Caco-2 (cell line): ENCODE data around the gene KDM4E. TPM values are rescaled to one million over a fixed set of nuclear protein-coding genes. Genes with fewer than 3 reads are reported as not detected.

Experiments used
- BruUV-seq: library from RNA; stranded (reverse); fragments of 400-500 nt; replicated peaks from 2 replicates; lab custom pipeline; 2021; lab: Mats Ljungman, UMichigan
- CTCF ChIA-PET: fragments of 300-600 bp; sonication (Branson Sonifier 250); formaldehyde crosslinking; loops from one replicate; lab custom pipeline; 2022; ENCODE audit warnings: antibody characterized with exemption; lab: Charles Lee
- POLR2A ChIA-PET: fragments of 300-600 bp; sonication (Branson Sonifier 250); formaldehyde crosslinking; loops from one replicate; lab custom pipeline; 2022; ENCODE audit warnings: antibody characterized with exemption; lab: Charles Lee
- DNase-seq, 2 experiments: peaks; one replicate each; pipeline versions ENCODE4 v3.0.0 to v3.0.0-alpha.2; 2020 to 2022
- H3K27me3 ChIP-seq: replicated peaks from 2 replicates; pipeline ENCODE4 v1.6.0; 2011; ENCODE audit warnings: low read length; ENCODE audit not compliant: control insufficient read depth, insufficient read depth
- H3K36me3 ChIP-seq: 2 replicates; pipeline ENCODE4 v1.5.1; 2011; ENCODE audit warnings: low read length; ENCODE audit not compliant: control insufficient read depth, insufficient read depth
- H3K4me1 ChIP-seq: fragments of 250-450 bp; sonication (Bioruptor Pico); 2 replicates; pipeline ENCODE4 v1.5.1; 2020; ENCODE audit warnings: mild to moderate bottlenecking
- H3K4me3 ChIP-seq: 2 replicates; pipeline ENCODE4 v1.5.1; 2011; ENCODE audit warnings: low read depth, mild to moderate bottlenecking, control low read depth, low read length
- H3K9me3 ChIP-seq: fragments of 250-450 bp; sonication (Bioruptor Pico); 2 replicates; pipeline ENCODE4 v1.5.1; 2020; ENCODE audit warnings: mild to moderate bottlenecking, moderate library complexity
- H3K27ac Mint-ChIP-seq: one replicate; pipeline ENCODE4 v1.8.0; 2022; ENCODE audit warnings: mixed read lengths; ENCODE audit not compliant: unreplicated experiment
- H3K27me3 Mint-ChIP-seq: one replicate; pipeline ENCODE4 v1.8.0; 2022; ENCODE audit warnings: mixed read lengths; ENCODE audit not compliant: insufficient read depth, unreplicated experiment
- H3K36me3 Mint-ChIP-seq: one replicate; pipeline ENCODE4 v1.8.0; 2022; ENCODE audit warnings: mild to moderate bottlenecking, mixed read lengths; ENCODE audit not compliant: insufficient read depth, unreplicated experiment
- H3K4me1 Mint-ChIP-seq: one replicate; pipeline ENCODE4 v1.8.0; 2022; ENCODE audit warnings: low read depth, mixed read lengths; ENCODE audit not compliant: unreplicated experiment
- H3K4me3 Mint-ChIP-seq: one replicate; pipeline ENCODE4 v1.8.0; 2022; ENCODE audit warnings: mild to moderate bottlenecking, moderate library complexity, mixed read lengths; ENCODE audit not compliant: unreplicated experiment
- H3K9me3 Mint-ChIP-seq: one replicate; pipeline ENCODE4 v1.8.0; 2022; ENCODE audit warnings: mixed read lengths; ENCODE audit not compliant: unreplicated experiment
- intact Hi-C: fragments of 100-400 bp; cut with micrococcal nuclease; formaldehyde crosslinking; loops from one replicate; pipeline ENCODE4 v1.10.0; 2022; ENCODE audit not compliant: unreplicated experiment
- total RNA-seq: library from RNA; stranded (reverse); gene quantifications from 2 replicates; pipeline ENCODE4 v1.2.3, GENCODE V29; 2022
- TF ChIP-seq, protein P1 (sequence below), 2 experiments: fragments of 200-600 bp in 1 of 2; IDR thresholded peaks; 1 replicate in 1 of 2; 2 replicates in 1 of 2; pipeline versions ENCODE4 v1.5.1 to v1.8.0; 2011 to 2022; ENCODE audit warnings: antibody characterized with exemption in 1 of 2, control low read depth in 1 of 2, inconsistent platforms in 1 of 2, low read depth in 1 of 2, low read length in 1 of 2, mild to moderate bottlenecking in 1 of 2, moderate library complexity in 1 of 2; ENCODE audit not compliant: insufficient read depth in 1 of 2, severe bottlenecking in 1 of 2, unreplicated experiment in 1 of 2

KDM4E gene
- total RNA-seq, 1 experiment from 2014 or later: not detected

DNA sequence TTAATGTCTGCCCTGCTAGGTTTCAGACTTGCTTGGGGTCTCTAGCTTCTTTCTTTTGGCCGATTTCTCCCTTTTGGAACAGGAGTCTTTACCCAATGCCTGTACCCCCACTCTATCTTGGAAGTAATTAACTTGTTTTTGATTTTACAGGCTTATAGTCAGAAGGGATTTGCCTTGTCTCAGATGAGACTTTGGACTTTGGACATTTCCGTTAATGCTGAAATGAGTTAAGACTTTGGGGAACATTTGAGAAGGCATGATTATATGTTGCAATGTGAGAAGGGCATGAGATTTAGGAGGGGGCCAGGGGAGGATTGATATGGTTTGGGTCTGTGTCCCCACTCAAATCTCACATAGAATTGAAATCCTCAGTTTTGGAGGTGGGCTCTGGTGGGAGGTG is 29.3 kb downstream of the KDM4E start:
- BruUV-seq: no TSS peak
- Mint-ChIP-seq H3K4me3 (no peak overlapping the region), H3K36me3 (no peaks in the 10 kb centered on the region), H3K27ac (no peak overlapping the region), H3K9me3 (peaks cover 10% of the 10 kb centered on the region), H3K27me3 (peaks cover 3% of the 10 kb centered on the region), H3K4me1 (peaks cover 14% of the 10 kb centered on the region)
- Histone ChIP-seq H3K27me3 (no peaks in the 10 kb centered on the region), H3K9me3 (no peaks in the 10 kb centered on the region), H3K36me3 (no peaks in the 10 kb centered on the region), H3K4me3 (no peak overlapping the region), H3K4me1 (no peaks in the 10 kb centered on the region)
- ChIA-PET CTCF (no interaction called here), POLR2A (no interaction called here)
- intact Hi-C loops: no loop called here
- TF ChIP-seq, protein P1, sequence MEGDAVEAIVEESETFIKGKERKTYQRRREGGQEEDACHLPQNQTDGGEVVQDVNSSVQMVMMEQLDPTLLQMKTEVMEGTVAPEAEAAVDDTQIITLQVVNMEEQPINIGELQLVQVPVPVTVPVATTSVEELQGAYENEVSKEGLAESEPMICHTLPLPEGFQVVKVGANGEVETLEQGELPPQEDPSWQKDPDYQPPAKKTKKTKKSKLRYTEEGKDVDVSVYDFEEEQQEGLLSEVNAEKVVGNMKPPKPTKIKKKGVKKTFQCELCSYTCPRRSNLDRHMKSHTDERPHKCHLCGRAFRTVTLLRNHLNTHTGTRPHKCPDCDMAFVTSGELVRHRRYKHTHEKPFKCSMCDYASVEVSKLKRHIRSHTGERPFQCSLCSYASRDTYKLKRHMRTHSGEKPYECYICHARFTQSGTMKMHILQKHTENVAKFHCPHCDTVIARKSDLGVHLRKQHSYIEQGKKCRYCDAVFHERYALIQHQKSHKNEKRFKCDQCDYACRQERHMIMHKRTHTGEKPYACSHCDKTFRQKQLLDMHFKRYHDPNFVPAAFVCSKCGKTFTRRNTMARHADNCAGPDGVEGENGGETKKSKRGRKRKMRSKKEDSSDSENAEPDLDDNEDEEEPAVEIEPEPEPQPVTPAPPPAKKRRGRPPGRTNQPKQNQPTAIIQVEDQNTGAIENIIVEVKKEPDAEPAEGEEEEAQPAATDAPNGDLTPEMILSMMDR (IDR thresholded peaks at IDR 0.05; ENCODE audit: insufficient read depth in 1 of 2, low read depth in 1 of 2, low read length in 1 of 2, severe bottlenecking in 1 of 2, unreplicated experiment in 1 of 2): no peak
- no peak for DNase-seq

DNA sequence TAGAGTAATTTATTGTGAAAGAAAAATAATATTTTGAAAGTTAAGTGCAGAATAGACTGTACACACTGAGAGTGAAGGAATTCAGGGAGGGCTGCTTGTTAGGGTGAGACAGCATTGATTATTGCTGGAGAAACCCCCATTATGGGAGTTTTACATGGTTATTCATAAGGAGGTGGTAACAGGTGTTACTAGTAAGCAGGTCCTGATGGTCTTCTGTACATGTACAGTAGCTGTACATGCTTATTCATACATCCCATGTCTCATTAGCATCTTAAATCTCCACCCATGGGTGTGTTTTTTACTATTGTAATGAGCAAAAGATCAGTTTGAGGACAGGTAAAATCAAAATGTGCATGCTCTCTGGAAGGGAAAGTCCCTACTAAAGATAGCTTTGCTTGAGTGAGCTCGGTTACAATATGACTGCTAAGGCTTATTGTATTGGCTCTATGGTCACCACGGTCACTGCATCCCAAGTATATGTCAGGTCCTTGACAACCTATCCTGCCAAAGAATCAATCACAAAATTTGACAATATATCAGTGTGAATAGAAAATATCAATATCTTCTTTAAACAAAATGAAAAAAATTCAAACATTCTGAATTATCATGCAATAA is 30.3 kb downstream of the KDM4E start:
- no peak overlapping the region for H3K27ac Mint-ChIP-seq
- no peaks in the 10 kb centered on the region for H3K36me3 Mint-ChIP-seq
- peaks cover 7% of the 10 kb centered on the region for H3K27me3 Mint-ChIP-seq
- intact Hi-C loops: no loop called here
- no peaks in the 10 kb centered on the region for H3K9me3 ChIP-seq
- H3K9me3 Mint-ChIP-seq: peaks cover 10% of the 10 kb centered on the region
- no peak overlapping the region for H3K4me3 ChIP-seq
- no peaks in the 10 kb centered on the region for H3K4me1 ChIP-seq
- DNase-seq: no peak
- POLR2A ChIA-PET: no interaction called here
- no peaks in the 10 kb centered on the region for H3K36me3 ChIP-seq
- H3K4me3 Mint-ChIP-seq: no peak overlapping the region
- BruUV-seq: no TSS peak
- CTCF ChIA-PET: no interaction called here
- TF ChIP-seq, protein P1 (IDR thresholded peaks at IDR 0.05; ENCODE audit: insufficient read depth in 1 of 2, low read depth in 1 of 2, low read length in 1 of 2, severe bottlenecking in 1 of 2, unreplicated experiment in 1 of 2): no peak
- H3K4me1 Mint-ChIP-seq: peaks cover 14% of the 10 kb centered on the region
- no peaks in the 10 kb centered on the region; the same call in 1 of the 2 replicates for H3K27me3 ChIP-seq

DNA sequence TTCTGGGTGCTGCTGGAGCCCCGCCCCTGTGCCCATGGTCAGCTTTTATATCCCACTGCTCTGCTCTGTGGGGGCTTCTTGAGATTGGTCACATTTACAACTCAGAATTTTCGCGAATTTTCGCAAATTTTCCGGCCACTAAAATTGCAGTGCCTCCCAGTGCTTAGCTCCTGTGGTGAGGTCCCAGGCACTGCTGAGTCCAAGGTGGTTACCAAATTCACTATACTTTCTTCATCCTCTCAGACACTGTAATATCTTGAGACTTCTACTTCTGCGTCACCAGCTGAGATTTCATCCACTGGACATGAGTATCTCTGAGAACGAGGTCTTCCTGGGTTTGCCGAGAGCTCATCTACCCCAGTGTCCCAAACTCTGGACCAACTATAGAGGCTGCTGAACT is 32.9 kb downstream of the KDM4E start:
- Histone ChIP-seq H3K9me3 (no peaks in the 10 kb centered on the region), H3K27me3 (no peaks in the 10 kb centered on the region; the same call in 1 of the 2 replicates), H3K4me1 (no peaks in the 10 kb centered on the region), H3K36me3 (no peaks in the 10 kb centered on the region), H3K4me3 (no peak overlapping the region)
- BruUV-seq: no TSS peak
- POLR2A ChIA-PET: no interaction called here
- Mint-ChIP-seq H3K4me3 (no peak overlapping the region), H3K27ac (no peak overlapping the region), H3K36me3 (no peaks in the 10 kb centered on the region), H3K27me3 (peaks cover 18% of the 10 kb centered on the region), H3K4me1 (peaks cover 14% of the 10 kb centered on the region), H3K9me3 (peaks cover 8% of the 10 kb centered on the region)
- TF ChIP-seq, protein P1 (IDR thresholded peaks at IDR 0.05; ENCODE audit: insufficient read depth in 1 of 2, low read depth in 1 of 2, low read length in 1 of 2, severe bottlenecking in 1 of 2, unreplicated experiment in 1 of 2): no peak
- intact Hi-C loops: no loop called here
- CTCF ChIA-PET: no interaction called here
- DNase-seq: no peak
